ENCODE data around the gene RELN. TPM values are rescaled to one million over a fixed set of nuclear protein-coding genes. Genes with fewer than 3 reads are reported as not detected.
A peak's percentile ranks its signal among the peaks of the same experiment; 100 is the strongest.

RELN gene
- total and polyA plus RNA-seq, 9 of the 15 experiments (the other 6 are each of a cell fraction or from before 2014, with no cell fraction given) = 12.9 to 43.2 (median 18.1) TPM

DNA sequence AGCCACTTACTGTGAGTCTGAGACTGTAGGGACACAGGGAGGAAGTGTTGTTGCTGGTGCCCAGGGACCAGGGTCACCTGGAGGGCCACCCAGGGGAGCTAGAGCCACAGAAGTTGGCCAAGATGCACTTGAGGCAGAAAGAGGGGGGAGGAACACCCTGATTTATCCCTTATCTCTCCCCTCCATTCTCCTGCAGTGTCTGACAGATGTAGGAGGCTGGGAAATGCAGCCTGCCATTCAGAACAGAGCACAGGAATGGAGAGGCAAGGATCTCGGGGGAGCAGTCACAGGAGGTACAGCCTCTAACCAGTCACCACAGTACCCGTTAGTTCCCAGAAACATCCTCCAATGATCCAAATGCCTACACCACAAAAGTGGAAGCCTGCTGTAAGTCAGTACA is 425.0 kb downstream of the RELN start (continued):
- TF ChIP-seq, protein P1, sequence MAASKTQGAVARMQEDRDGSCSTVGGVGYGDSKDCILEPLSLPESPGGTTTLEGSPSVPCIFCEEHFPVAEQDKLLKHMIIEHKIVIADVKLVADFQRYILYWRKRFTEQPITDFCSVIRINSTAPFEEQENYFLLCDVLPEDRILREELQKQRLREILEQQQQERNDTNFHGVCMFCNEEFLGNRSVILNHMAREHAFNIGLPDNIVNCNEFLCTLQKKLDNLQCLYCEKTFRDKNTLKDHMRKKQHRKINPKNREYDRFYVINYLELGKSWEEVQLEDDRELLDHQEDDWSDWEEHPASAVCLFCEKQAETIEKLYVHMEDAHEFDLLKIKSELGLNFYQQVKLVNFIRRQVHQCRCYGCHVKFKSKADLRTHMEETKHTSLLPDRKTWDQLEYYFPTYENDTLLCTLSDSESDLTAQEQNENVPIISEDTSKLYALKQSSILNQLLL (CRISPR knock-in tag; IDR thresholded peaks at IDR 0.05; ENCODE audit: borderline replicate concordance) = no peak
- TF ChIP-seq SNIP1 (IDR thresholded peaks at IDR 0.05; ENCODE audit: low read depth) (no peak), ZNF79 (CRISPR knock-in tag; IDR thresholded peaks at IDR 0.05; ENCODE audit: low read depth) (no peak), PHF20 (IDR thresholded peaks at IDR 0.05; ENCODE audit: partially characterized antibody) (no peak), SOX6 (IDR thresholded peaks at IDR 0.05) (no peak), U2AF1 (optimal IDR thresholded peaks at IDR 0.05; ENCODE audit: low read depth, low read length) (no peak), ETV1 (tag; conservative IDR thresholded peaks at IDR 0.05; ENCODE audit: low read depth) (no peak), HMG20A (CRISPR knock-in tag; conservative IDR thresholded peaks at IDR 0.05) (no peak), ZNF707 (CRISPR knock-in tag; conservative IDR thresholded peaks at IDR 0.05) (no peak), HDAC1 (IDR thresholded peaks at IDR 0.05) (0 out of 4 replicates have a peak, but pooled peaks of 1 of the 2 experiments have one; percentile 22), YBX1 (IDR thresholded peaks at IDR 0.05) (no peak), ZKSCAN3 (CRISPR knock-in tag; IDR thresholded peaks at IDR 0.05) (no peak), ZNF766 (CRISPR knock-in tag; conservative IDR thresholded peaks at IDR 0.05) (no peak), KDM1A (IDR thresholded peaks at IDR 0.05) (peak; percentile 27 to 46; a peak in 1 of 4 replicates), KAT8 (IDR thresholded peaks at IDR 0.05; ENCODE audit: low read depth) (no peak)
- TF ChIP-seq, protein P2, sequence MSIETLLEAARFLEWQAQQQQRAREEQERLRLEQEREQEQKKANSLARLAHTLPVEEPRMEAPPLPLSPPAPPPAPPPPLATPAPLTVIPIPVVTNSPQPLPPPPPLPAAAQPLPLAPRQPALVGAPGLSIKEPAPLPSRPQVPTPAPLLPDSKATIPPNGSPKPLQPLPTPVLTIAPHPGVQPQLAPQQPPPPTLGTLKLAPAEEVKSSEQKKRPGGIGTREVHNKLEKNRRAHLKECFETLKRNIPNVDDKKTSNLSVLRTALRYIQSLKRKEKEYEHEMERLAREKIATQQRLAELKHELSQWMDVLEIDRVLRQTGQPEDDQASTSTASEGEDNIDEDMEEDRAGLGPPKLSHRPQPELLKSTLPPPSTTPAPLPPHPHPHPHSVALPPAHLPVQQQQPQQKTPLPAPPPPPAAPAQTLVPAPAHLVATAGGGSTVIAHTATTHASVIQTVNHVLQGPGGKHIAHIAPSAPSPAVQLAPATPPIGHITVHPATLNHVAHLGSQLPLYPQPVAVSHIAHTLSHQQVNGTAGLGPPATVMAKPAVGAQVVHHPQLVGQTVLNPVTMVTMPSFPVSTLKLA (conservative IDR thresholded peaks at IDR 0.05) = no peak
- TF ChIP-seq, protein P3, sequence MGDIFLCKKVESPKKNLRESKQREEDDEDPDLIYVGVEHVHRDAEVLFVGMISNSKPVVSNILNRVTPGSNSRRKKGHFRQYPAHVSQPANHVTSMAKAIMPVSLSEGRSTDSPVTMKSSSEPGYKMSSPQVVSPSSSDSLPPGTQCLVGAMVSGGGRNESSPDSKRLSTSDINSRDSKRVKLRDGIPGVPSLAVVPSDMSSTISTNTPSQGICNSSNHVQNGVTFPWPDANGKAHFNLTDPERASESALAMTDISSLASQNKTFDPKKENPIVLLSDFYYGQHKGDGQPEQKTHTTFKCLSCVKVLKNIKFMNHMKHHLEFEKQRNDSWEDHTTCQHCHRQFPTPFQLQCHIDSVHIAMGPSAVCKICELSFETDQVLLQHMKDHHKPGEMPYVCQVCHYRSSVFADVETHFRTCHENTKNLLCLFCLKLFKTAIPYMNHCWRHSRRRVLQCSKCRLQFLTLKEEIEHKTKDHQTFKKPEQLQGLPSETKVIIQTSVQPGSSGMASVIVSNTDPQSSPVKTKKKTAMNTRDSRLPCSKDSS (IDR thresholded peaks at IDR 0.05; ENCODE audit: low read depth, partially characterized antibody) = no peak
- TF ChIP-seq, protein P4, sequence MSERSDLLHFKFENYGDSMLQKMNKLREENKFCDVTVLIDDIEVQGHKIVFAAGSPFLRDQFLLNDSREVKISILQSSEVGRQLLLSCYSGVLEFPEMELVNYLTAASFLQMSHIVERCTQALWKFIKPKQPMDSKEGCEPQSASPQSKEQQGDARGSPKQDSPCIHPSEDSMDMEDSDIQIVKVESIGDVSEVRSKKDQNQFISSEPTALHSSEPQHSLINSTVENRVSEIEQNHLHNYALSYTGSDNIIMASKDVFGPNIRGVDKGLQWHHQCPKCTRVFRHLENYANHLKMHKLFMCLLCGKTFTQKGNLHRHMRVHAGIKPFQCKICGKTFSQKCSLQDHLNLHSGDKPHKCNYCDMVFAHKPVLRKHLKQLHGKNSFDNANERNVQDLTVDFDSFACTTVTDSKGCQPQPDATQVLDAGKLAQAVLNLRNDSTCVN (CRISPR knock-in tag; IDR thresholded peaks at IDR 0.05) = no peak
- TF ChIP-seq, protein P5, sequence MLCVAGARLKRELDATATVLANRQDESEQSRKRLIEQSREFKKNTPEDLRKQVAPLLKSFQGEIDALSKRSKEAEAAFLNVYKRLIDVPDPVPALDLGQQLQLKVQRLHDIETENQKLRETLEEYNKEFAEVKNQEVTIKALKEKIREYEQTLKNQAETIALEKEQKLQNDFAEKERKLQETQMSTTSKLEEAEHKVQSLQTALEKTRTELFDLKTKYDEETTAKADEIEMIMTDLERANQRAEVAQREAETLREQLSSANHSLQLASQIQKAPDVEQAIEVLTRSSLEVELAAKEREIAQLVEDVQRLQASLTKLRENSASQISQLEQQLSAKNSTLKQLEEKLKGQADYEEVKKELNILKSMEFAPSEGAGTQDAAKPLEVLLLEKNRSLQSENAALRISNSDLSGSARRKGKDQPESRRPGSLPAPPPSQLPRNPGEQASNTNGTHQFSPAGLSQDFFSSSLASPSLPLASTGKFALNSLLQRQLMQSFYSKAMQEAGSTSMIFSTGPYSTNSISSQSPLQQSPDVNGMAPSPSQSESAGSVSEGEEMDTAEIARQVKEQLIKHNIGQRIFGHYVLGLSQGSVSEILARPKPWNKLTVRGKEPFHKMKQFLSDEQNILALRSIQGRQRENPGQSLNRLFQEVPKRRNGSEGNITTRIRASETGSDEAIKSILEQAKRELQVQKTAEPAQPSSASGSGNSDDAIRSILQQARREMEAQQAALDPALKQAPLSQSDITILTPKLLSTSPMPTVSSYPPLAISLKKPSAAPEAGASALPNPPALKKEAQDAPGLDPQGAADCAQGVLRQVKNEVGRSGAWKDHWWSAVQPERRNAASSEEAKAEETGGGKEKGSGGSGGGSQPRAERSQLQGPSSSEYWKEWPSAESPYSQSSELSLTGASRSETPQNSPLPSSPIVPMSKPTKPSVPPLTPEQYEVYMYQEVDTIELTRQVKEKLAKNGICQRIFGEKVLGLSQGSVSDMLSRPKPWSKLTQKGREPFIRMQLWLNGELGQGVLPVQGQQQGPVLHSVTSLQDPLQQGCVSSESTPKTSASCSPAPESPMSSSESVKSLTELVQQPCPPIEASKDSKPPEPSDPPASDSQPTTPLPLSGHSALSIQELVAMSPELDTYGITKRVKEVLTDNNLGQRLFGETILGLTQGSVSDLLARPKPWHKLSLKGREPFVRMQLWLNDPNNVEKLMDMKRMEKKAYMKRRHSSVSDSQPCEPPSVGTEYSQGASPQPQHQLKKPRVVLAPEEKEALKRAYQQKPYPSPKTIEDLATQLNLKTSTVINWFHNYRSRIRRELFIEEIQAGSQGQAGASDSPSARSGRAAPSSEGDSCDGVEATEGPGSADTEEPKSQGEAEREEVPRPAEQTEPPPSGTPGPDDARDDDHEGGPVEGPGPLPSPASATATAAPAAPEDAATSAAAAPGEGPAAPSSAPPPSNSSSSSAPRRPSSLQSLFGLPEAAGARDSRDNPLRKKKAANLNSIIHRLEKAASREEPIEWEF (CRISPR knock-in tag; IDR thresholded peaks at IDR 0.05) = no peak
